GM12874 (cell line): Measurements from ENCODE around the gene P2RX2.

ENCODE experiments used
- TF ChIP-seq, protein P1 (sequence below): IDR thresholded peaks from 2 replicates; pipeline ENCODE4 v1.5.1; 2011; ENCODE audit warnings: low read depth, mild to moderate bottlenecking, control low read depth, low read length, moderate library complexity; ENCODE audit not compliant: insufficient read depth

The P2RX2 gene

DNA sequence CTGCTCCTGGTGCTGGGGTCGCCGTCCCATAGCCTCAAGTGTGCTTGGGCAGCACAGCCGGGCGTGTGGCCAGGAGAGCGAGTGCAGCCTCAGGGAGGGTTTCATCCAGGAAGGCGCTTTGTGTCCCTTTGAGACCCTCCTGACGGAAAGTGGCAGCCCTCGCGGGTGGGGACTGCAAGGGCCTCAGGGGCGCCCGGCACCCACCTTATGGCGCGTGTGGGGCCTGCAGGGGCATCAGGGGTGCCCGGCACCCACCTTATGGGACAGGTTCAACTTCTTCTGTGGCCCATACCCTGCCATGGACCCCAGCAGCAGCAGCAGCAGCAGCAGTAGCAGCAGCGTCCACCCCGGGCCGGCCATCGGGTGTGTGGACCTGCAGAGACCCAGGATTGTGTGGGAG, 12.7 kb upstream of the P2RX2 start:
- TF ChIP-seq, protein P1, sequence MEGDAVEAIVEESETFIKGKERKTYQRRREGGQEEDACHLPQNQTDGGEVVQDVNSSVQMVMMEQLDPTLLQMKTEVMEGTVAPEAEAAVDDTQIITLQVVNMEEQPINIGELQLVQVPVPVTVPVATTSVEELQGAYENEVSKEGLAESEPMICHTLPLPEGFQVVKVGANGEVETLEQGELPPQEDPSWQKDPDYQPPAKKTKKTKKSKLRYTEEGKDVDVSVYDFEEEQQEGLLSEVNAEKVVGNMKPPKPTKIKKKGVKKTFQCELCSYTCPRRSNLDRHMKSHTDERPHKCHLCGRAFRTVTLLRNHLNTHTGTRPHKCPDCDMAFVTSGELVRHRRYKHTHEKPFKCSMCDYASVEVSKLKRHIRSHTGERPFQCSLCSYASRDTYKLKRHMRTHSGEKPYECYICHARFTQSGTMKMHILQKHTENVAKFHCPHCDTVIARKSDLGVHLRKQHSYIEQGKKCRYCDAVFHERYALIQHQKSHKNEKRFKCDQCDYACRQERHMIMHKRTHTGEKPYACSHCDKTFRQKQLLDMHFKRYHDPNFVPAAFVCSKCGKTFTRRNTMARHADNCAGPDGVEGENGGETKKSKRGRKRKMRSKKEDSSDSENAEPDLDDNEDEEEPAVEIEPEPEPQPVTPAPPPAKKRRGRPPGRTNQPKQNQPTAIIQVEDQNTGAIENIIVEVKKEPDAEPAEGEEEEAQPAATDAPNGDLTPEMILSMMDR: no peak

- TF ChIP-seq, protein P1: no peak
Measured at GRCh38 chr12:132606466-132606865, 12.1 kb upstream of the P2RX2 start.

DNA sequence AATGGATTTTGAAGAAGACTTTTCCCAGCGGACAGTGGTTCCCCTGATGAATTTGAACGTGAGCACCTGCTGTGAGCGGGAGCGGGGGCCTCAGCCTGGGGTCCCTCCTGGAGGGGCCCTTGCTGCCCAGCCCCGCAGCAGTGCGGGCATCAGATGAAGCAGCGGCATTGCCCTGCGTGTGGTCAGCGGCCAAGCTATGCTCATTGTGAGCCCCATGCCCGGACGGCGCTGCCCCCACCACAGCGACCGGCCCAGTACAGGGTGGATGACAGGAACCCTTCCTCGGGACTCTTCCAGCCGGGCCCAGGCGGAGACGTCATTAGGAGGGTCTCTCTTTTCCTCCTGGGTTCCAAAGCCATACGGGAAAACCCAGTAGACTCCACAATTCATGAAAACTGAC, 11.6 kb upstream of the P2RX2 start:
- TF ChIP-seq, protein P1: no peak

- TF ChIP-seq, protein P1: no peak
Measured at GRCh38 chr12:132608231-132609171, 10.1 kb upstream of the P2RX2 start.

DNA sequence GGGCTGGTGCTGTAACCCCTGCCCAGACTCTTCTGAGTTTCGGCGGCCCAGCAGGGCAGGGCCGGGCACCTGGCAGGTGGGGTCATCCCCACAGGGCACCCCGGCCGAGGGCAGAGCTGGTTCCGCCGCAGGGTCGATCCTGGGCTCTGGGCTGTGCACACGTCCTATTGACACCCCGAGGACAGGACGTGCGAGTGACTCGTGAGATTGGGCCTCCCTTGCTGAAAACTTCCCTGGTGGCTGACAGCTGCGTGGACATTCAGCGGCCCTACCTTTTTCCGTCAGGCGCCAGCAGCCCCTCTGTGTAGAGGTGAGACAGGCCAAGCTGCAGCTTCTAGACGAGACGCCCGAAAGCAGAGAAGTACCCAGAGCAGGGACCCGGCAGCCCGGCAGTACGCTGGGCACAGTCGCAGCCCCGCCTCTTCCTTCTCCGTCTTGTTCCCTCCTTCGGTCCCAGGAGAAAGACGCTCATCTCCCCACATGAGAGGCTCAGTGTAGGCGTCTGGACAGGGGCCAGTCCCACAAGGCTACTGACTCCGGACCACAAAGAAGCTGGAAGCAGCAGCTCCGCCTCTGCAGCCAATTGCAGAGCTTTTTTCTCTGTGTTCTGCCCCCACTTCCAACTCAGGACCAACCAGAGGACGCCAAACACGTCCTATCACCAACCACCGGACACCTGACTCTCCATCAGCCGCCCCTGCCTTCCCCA, 8.4 kb upstream of the P2RX2 start, which contains the start of gene LRCOL1:
Gene LRCOL1 (minus strand): TSS at position 532 of the 709 bp plus-strand sequence. CDS start 4,331 bp downstream, outside the sequence.
- TF ChIP-seq, protein P1: no peak

DNA sequence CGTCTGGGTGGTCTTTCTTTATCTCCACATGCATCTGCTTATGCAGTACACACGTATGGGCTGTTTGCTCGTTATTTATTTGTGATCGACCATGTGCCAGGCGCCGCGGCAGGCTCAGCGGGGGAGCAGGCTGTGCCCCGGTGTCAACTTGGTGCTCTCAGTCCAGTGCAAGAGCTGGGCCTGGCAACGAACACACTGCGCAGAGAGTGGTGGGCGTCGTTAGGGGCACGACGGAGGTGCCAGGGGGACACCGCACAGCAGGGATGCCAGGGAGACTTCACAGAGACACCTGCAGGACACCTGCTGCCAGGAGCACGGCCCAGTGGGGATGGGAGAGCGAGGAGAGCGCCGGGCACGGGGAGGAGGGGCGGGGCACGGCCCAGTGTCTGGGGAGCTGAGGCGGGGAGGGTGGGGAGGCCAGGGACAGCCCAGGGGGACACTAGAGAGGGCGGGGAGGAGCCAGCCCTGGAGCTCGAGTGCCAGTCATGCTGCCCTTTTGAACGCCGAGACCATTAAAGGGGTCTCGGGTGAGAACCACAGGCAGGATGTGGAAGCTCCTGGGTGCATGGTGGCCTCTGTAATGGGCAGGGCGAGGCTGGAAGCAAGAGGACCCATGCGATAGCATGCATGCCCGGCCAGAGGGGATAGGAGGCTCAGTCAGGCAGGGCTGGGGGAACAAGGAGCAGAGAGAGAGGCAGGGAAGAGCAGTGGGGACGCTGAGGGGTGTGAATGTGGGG, 7.5 kb upstream of the P2RX2 start:
- TF ChIP-seq, protein P1: no peak

- TF ChIP-seq, protein P1: no peak
Measured at GRCh38 chr12:132611620-132612019, 7.0 kb upstream of the P2RX2 start.
